Smooth muscle cell (in vitro differentiated cells): Measurements from ENCODE around the gene STRN3. TPM values are rescaled to one million over a fixed set of nuclear protein-coding genes. Genes with fewer than 3 reads are reported as not detected.

Experiments
- DNase-seq: peaks from one replicate; lab custom pipeline; 2025; ENCODE audit not compliant: unreplicated experiment; lab: John Stamatoyannopoulos, UW
- H2AFZ ChIP-seq: fragments of 200-600 bp; sonication (generic); 2 replicates; pipeline ENCODE4 v1.6.0; 2016; ENCODE audit warnings: antibody characterized with exemption, low read depth, mild to moderate bottlenecking
- H3F3A ChIP-seq: fragments of 200-600 bp; sonication (generic); 2 replicates; pipeline ENCODE4 v1.6.0; 2017; ENCODE audit warnings: antibody characterized with exemption, low read depth
- H3K27ac ChIP-seq: fragments of 200-600 bp; sonication (generic); 2 replicates; pipeline ENCODE4 v1.5.1; 2016; ENCODE audit warnings: low read depth, mild to moderate bottlenecking
- H3K27me3 ChIP-seq: fragments of 200-600 bp; sonication (generic); 2 replicates; pipeline ENCODE4 v1.6.1; 2016; ENCODE audit warnings: low read depth, mild to moderate bottlenecking
- H3K36me3 ChIP-seq: fragments of 200-600 bp; sonication (generic); 2 replicates; pipeline ENCODE4 v1.5.1; 2016; ENCODE audit warnings: low read depth
- H3K4me1 ChIP-seq: fragments of 200-600 bp; sonication (generic); 2 replicates; pipeline ENCODE4 v1.5.1; 2016; ENCODE audit warnings: low read depth
- H3K4me2 ChIP-seq: fragments of 200-600 bp; sonication (generic); 2 replicates; pipeline ENCODE4 v1.6.0; 2016; ENCODE audit warnings: mild to moderate bottlenecking
- H3K4me3 ChIP-seq: fragments of 200-600 bp; sonication (generic); 2 replicates; pipeline ENCODE4 v1.5.1; 2016; ENCODE audit warnings: mild to moderate bottlenecking
- H3K79me2 ChIP-seq: fragments of 200-600 bp; sonication (generic); 2 replicates; pipeline ENCODE4 v1.6.0; 2016; ENCODE audit warnings: low read depth, mild to moderate bottlenecking
- H3K9ac ChIP-seq: fragments of 200-600 bp; sonication (generic); 2 replicates; pipeline ENCODE4 v1.6.0; 2016; ENCODE audit warnings: low read depth
- H3K9me3 ChIP-seq: fragments of 200-600 bp; sonication (generic); replicated peaks from 2 replicates; pipeline ENCODE4 v1.5.1; 2016; ENCODE audit warnings: low read depth
- H4K20me1 ChIP-seq: fragments of 200-600 bp; sonication (generic); 2 replicates; pipeline ENCODE4 v1.6.0; 2016; ENCODE audit warnings: low read depth
- WGBS: methylation state at CpG from one replicate; pipeline ENCODE4 v1.1.7; 2016; ENCODE audit warnings: low lambda C conversion rate; 5-methylcytosine and 5-hydroxymethylcytosine counted together
- polyA plus RNA-seq: library from polyadenylated mRNA; unstranded; fragments of >200 nt; fragmentation: Nextera tagmentation; extraction: Ambion mirVana; gene quantifications from 2 replicates; pipeline ENCODE4 v1.2.1, GENCODE V29; 2016
- total RNA-seq: library from RNA; depleted of rRNA; stranded (reverse); fragments of >200 nt; gene quantifications from 2 replicates; pipeline ENCODE4 v1.2.3, GENCODE V29; 2014
- TF ChIP-seq, protein P1 (sequence below): fragments of 200-600 bp; sonication (generic); IDR thresholded peaks from 2 replicates; pipeline ENCODE4 v1.5.1; 2017; ENCODE audit warnings: borderline replicate concordance, mild to moderate bottlenecking, antibody characterized with exemption; ENCODE audit not compliant: insufficient read depth, poor library complexity, severe bottlenecking

STRN3 gene
- total and polyA plus RNA-seq, 2 experiments from 2014 or later = 6.8 to 43.6 TPM

- Histone ChIP-seq H3K4me3 (no peak overlapping the region), H3K27me3 (no peaks in the 10 kb centered on the region), H3K4me1 (peaks cover 6% of the 10 kb centered on the region), H3K27ac (no peak overlapping the region), H3F3A (no peaks in the 10 kb centered on the region), H4K20me1 (peaks cover 100% of the 10 kb centered on the region), H2AFZ (no peak overlapping the region), H3K9me3 (no peaks in the 10 kb centered on the region), H3K36me3 (no peaks in the 10 kb centered on the region), H3K4me2 (no peak overlapping the region), H3K79me2 (peaks cover 100% of the 10 kb centered on the region), H3K9ac (no peak overlapping the region)
- 95% methylated on average over 6 of the region's 6 CpGs for WGBS
- TF ChIP-seq, protein P1, sequence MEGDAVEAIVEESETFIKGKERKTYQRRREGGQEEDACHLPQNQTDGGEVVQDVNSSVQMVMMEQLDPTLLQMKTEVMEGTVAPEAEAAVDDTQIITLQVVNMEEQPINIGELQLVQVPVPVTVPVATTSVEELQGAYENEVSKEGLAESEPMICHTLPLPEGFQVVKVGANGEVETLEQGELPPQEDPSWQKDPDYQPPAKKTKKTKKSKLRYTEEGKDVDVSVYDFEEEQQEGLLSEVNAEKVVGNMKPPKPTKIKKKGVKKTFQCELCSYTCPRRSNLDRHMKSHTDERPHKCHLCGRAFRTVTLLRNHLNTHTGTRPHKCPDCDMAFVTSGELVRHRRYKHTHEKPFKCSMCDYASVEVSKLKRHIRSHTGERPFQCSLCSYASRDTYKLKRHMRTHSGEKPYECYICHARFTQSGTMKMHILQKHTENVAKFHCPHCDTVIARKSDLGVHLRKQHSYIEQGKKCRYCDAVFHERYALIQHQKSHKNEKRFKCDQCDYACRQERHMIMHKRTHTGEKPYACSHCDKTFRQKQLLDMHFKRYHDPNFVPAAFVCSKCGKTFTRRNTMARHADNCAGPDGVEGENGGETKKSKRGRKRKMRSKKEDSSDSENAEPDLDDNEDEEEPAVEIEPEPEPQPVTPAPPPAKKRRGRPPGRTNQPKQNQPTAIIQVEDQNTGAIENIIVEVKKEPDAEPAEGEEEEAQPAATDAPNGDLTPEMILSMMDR = no peak
- no peak for DNase-seq
Measured at GRCh38 chr14:31018057-31018645, 8.0 kb downstream of the STRN3 start.

GRCh38 chr14:31013841-31014240 is 12.3 kb downstream of the STRN3 start:
- Histone ChIP-seq H3K9ac (no peak overlapping the region), H3K9me3 (no peaks in the 10 kb centered on the region), H3K4me3 (no peak overlapping the region), H3F3A (no peaks in the 10 kb centered on the region), H4K20me1 (peaks cover 99% of the 10 kb centered on the region), H3K4me1 (no peaks in the 10 kb centered on the region), H3K4me2 (no peak overlapping the region), H3K27ac (no peak overlapping the region), H3K79me2 (peaks cover 100% of the 10 kb centered on the region), H3K27me3 (no peaks in the 10 kb centered on the region), H3K36me3 (no peaks in the 10 kb centered on the region), H2AFZ (no peak overlapping the region)
- TF ChIP-seq, protein P1 = no peak
- no peak for DNase-seq
- WGBS = 96% methylated on average over 4 of the region's 4 CpGs

GRCh38 chr14:31010935-31011334 is 15.2 kb downstream of the STRN3 start:
- peaks cover 99% of the 10 kb centered on the region for H4K20me1 ChIP-seq
- H3K4me2 ChIP-seq = no peak overlapping the region
- no peak overlapping the region for H2AFZ ChIP-seq
- H3K4me1 ChIP-seq = no peaks in the 10 kb centered on the region
- H3K4me3 ChIP-seq = no peak overlapping the region
- no peaks in the 10 kb centered on the region for H3K27me3 ChIP-seq
- H3K27ac ChIP-seq = no peak overlapping the region
- H3K9me3 ChIP-seq = no peaks in the 10 kb centered on the region
- no peak for DNase-seq
- TF ChIP-seq, protein P1 = no peak
- no peak overlapping the region for H3K9ac ChIP-seq
- H3F3A ChIP-seq = no peaks in the 10 kb centered on the region
- 98% methylated on average over 3 of the region's 3 CpGs for WGBS
- peaks cover 100% of the 10 kb centered on the region for H3K79me2 ChIP-seq
- no peaks in the 10 kb centered on the region for H3K36me3 ChIP-seq
